ENCODE results near the gene LCN12.
A peak's percentile ranks its signal among the peaks of the same experiment; 100 is the strongest.

The LCN12 gene

DNA sequence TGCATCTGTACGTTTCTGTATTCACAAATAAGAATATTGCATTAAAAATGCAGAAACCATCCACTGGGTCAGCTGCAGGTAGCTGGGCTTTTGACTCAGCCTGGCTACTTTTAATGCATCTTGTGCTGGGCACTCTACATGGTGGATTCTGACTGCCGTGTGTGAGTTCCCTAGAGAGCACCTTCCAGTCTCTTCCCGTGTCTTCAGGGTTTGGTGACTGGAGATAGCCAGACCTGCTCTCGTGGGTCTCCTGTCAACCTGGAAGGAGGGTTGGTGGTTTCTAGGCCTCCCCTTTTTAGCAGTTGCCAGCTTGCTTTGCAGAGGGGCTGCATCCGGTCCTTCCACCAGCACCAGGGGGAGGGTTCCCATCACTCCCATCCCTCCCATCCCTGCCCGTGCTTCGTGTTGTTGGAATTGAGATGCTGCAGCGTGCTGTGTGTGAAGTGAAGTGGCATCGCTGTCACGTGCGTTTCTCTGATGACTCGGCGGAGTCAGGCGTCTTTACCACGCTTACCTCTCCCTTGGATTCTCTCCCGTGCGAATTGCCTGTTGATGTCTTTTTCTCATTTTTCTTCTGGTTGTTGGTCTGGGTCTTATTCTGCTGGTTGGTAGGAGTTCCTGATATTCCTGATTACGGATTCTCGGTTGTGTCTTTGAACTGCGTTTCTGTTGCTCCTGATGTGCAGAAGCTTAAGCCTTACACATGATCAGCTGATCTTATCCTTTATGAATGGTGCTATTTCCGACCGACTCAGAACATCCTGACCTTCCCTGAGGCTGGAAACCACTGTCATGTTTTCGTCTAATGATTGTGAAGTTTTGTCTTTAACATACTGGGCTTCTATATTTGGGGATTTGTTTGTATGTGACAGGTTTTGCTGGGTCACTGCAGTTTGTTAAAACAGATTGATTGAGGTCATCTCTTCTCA, 24.5 kb upstream of the LCN12 start:
- DNase-seq = no peak

DNA sequence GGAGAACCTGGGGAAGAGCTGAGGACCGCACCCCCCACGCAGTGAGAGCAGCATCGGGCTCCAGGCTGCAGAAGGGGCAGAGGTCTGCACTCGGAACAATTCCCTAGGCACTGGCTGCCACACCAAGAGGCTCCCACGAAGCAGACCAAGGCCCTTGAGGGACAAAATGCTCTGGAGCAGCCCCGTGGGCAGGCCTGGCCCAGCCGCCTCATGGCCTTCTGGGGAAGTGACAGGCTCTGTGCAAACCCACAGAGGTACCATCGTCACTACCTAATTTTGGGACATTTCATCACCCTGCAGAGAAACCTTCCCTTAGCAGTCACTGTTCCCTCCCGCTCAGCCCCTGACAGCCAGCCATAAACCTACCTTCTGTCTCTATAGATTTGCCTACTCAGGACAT, 23.5 kb upstream of the LCN12 start:
- DNase-seq = no peak

- DNase-seq = no peak
Observed at GRCh38 chr9:136930014-136930413, 22.1 kb upstream of the LCN12 start.

DNA sequence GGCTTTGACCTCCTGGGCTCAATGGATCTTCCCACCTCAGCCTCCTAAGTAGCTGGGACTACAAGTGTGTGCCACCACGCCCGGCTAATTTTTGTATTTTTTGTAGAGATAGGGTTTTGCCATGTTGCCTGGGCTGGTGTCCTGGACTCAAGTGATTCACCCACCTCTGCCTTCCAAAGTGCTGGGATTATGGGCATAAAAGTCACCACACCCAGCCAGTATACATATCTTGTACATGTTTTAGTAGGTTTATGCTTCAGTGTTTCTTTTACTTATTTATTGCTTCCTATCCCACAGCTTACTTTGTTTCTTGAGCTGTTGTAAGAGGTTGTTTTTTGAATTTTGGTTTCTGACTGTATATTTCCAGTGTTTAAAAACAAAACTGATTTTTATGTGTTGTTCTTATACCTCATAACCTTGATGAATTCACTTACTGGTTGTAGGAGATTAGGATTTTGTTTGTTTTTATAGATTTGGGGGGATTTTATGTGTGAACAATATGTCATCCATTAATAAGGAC, 20.4 kb upstream of the LCN12 start:
- no peak for DNase-seq

DNA sequence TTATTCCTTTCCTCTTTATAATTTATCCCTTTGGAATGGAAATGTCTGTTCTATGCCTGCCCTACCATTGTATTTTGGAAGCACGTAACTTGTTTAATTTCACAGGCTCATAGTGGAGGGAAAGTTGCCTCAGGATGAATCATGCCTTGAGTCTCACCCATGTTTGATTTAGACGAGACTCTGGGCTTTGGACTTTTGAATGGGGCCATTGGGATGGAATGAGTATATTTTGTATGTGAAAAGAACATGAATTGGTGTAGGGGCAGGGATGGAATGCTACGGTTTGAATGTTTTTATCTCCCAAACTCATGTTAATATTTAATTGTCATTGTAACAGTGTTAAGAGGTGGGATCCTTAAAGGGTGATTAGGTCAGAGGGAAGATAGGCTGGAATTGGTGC, 17.8 kb upstream of the LCN12 start:
- DNase-seq = no peak

DNA sequence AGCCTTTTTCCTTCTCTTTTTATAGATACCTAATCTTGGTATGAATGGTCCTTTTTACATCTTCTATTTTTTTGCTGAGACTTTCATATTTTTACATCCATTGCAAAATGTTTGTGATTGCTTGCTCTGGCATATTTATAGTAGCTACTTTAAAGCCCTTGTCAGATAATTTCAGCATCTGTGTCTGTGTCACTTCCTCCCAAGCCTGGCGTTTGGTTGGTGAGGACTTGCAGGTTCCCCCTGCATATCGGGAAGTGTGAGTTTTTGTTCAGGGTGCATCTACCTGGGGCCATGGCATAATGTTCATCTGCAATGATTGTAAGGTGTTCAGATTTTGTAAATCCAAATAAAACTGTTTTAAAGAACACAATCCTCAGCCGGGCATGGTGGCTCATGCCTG, 16.4 kb upstream of the LCN12 start:
- no peak for DNase-seq

GRCh38 chr9:136936645-136937170, 15.4 kb upstream of the LCN12 start:
- no peak for DNase-seq

DNA sequence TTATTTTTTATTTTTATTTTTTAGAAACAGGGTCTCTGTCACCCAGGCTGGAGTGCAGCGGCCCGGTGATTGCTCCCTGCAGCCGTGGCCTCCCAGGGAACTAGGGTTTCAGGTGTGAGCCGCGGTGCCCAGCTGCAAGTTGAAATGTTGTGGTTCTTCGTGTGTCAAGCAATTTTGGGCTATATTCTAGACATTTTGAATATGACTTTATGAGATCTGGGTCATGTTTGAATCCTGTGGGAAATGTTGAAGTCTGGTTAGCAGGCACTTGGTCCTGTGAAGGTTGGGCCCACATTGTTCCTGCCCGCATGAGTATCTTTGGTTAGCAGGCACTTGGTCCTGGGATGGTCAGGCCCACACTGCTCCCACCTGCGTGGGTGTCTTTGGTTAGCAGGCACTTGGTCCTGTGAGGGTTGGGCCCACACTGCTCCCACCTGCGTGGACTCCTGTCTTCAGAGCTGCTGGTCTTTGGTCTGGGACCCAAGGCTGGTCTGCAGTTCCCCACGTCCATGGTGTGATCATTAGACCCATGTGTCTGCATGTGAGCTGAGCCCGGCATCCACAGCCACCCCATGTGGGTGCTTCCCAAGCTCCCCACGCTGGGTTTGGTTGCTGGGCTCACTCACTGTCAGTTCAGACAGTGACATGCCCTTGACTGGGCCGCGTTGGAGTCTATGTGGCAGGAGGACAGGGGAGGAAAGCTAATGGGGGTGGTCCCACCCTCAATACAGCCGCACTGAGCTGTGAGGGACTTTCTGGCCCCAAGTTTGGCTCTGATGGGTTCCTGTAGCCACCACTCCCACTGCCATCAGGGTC, 14.7 kb upstream of the LCN12 start:
- no peak for DNase-seq

- DNase-seq = no peak
Observed at GRCh38 chr9:136939431-136939995, 12.6 kb upstream of the LCN12 start.

GRCh38 chr9:136939996-136940525, 12.0 kb upstream of the LCN12 start:
- DNase-seq = no peak

GRCh38 chr9:136940526-136941230, 11.4 kb upstream of the LCN12 start:
- DNase-seq = no peak

- DNase-seq = no peak
Observed at GRCh38 chr9:136941231-136942111, 10.6 kb upstream of the LCN12 start.

DNA sequence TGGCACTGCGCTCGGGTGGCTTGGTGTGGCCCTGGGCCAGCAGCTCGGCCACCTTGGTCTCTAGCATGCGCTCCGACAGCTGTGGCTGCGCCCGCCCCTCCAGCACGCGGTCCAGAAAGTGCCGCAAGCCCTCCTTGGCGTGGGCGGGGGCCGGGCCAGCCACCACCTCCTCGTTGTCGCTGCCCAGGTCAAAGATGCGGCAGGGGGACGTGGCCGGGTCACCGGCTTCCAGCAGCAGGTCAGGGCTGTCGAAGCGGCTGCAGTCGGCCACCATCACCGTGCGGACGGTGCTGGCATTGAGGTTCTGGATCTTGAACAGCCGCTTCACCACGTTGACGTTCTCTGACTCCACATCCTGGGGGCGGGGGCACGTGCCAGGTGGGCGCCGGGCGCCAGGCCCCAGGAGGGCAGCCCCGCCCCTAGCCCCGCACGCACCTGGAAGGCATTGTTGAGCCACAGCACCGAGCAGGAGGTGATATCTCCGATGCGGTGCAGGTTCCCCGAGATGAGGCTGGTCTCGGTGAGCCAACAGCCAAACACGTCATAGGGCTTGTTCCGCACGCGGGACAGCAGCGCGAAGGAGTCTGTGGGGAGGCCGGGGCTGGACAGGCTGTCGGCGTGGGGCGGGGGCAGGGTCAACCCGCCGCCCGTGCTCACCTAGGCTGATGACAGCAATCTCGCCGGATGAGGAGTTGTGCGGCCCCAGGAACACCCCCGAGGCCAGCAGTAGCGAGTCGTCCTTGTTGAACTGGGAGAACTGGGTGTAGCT, 9.8 kb upstream of the LCN12 start:
- DNase-seq = no peak

DNA sequence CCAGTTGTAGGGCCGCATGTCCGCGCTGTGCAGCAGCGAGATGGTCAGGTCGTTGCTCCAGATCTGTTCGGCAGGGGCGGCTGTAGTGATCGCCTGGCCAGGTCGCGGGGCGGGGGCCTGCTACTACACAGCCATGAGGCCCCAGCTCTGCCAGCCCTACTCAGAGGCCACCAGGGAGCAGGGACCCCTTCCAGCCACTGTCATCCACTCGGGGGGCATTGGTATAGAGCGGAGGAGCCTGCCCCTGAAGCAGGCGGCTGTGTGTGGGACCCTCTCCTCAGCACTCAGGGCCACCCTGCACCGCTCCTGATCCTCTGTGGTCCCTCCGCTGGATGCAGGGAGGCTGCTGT, 9.2 kb upstream of the LCN12 start:
- DNase-seq = no peak

GRCh38 chr9:136943291-136944211, 8.5 kb upstream of the LCN12 start:
- no peak for DNase-seq

GRCh38 chr9:136944212-136944518, 7.9 kb upstream of the LCN12 start:
- DNase-seq = no peak

- DNase-seq = peak; percentile 72
Observed at GRCh38 chr9:136944519-136945332, 7.3 kb upstream of the LCN12 start, which contains the start of the genes C8G and FBXW5. TSS of gene C8G (plus strand) at chr9:136945243. CDS start at chr9:136945321, 78 bp downstream. TSS of gene FBXW5 (minus strand) at chr9:136944738. CDS start at chr9:136944083, 655 bp downstream.
